GM13976 (cell line): ENCODE measurements around the gene GNRH2.
A peak's percentile ranks its signal among the peaks of the same experiment; 100 is the strongest.
"Not testable (repeated sequence)": the region's sequence is repeated elsewhere in the genome, so short reads cannot be mapped to it uniquely, and the experiment has no call there.

ENCODE experiments used
- DNase-seq: peaks from one replicate; pipeline ENCODE4 v3.0.0; 2012; ENCODE audit warnings: low spot score
- in situ Hi-C: fragments of 300-500 bp; cut with MboI; formaldehyde crosslinking; loops from one replicate; pipeline ENCODE4 v1.12.0; 2022; ENCODE audit warnings: low sequenced_read_pairs, mixed read lengths, inconsistent platforms; ENCODE audit not compliant: unreplicated experiment
- TF ChIP-seq, protein P1 (sequence below): IDR thresholded peaks from 2 replicates; pipeline ENCODE4 v1.5.1; 2012; ENCODE audit warnings: borderline replicate concordance, mild to moderate bottlenecking; ENCODE audit not compliant: insufficient read depth; ENCODE audit errors: extremely low read depth, missing control alignments, control extremely low read depth

Gene GNRH2

DNA sequence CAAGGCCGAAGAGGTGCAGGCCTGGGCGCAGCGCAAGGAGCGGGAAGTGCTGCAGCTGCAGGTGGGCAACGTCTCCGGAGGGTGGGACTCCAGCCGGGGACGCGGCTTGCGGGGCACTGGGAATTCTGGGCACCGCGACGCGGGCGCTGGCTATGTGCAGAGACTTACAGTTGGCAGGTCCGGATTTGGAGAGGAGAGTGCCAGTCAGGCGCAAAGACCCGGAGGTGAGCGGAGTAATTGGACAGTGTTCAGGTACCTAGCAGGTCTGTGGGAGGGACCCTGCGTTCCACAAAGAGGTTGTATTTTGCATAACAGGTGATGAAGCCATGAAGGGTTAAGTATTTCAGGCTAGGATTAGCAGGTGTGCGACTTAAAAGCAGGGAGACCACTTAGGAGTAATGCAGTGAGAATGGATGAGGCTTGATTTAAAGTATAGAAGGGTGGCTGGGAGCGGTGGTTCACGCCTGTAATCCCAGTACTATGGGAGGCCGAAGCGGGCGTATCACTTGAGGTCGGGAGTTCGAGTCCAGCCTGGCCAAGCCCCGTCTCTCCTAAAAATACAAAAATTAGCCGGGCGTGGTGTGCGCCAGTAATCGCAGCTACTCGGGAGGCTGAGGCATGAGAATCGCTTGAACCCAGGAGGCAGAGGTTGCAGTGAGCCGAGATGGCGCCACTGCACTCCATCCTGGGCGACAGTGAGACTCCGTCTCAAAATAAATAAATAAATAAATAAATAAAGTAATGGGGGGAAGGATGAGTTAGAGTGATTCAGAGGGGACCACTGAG lies 3.4 kb downstream of the GNRH2 start:
- TF ChIP-seq, protein P1, sequence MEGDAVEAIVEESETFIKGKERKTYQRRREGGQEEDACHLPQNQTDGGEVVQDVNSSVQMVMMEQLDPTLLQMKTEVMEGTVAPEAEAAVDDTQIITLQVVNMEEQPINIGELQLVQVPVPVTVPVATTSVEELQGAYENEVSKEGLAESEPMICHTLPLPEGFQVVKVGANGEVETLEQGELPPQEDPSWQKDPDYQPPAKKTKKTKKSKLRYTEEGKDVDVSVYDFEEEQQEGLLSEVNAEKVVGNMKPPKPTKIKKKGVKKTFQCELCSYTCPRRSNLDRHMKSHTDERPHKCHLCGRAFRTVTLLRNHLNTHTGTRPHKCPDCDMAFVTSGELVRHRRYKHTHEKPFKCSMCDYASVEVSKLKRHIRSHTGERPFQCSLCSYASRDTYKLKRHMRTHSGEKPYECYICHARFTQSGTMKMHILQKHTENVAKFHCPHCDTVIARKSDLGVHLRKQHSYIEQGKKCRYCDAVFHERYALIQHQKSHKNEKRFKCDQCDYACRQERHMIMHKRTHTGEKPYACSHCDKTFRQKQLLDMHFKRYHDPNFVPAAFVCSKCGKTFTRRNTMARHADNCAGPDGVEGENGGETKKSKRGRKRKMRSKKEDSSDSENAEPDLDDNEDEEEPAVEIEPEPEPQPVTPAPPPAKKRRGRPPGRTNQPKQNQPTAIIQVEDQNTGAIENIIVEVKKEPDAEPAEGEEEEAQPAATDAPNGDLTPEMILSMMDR: no peak
- in situ Hi-C loops: no loop called here
- peak; percentile 50 for DNase-seq

DNA sequence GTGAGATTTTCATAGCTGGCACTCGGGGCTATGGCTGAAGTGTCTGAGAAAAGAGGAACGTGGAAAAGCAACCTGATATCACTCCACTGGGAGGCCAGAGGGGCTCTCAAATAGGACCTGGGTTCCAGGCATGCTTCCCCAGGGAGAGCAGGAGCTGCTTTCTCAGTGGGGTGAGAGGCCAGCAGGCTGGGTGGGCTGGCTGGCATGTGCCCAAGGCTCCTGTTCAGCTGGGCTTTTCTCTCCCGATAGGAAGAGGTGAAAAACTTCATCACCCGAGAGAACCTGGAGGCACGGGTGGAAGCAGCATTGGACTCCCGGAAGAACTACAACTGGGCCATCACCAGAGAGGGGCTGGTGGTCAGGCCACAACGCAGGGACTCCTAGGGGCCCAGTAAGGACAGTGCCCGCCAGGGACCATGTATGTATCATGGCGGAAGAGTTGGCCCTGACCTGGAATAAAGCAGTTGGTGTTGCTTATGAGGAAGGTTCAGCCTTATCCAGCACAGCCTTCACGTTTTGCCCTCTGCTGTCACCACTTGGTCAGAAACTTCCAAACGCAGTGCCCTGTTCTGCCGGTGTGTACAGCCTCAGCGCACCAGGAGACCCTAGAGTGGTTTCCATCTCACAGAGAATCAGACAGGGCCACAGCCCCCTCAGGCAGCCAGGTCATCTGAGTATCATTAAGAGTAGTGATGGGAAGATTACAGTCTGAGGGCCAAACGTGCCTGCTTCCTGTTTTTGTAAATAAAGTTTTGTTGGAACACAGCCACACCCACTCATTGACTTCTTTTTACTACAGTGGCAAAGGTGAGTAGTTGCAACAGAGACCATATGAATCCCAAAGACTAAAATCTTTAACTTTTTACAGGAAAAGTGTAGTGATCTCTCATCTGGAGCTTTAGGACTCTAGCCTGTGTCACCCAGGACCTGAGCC lies 4.3 kb downstream of the GNRH2 start:
- in situ Hi-C loops: no loop called here
- no peak for DNase-seq
- TF ChIP-seq, protein P1: no peak

DNA sequence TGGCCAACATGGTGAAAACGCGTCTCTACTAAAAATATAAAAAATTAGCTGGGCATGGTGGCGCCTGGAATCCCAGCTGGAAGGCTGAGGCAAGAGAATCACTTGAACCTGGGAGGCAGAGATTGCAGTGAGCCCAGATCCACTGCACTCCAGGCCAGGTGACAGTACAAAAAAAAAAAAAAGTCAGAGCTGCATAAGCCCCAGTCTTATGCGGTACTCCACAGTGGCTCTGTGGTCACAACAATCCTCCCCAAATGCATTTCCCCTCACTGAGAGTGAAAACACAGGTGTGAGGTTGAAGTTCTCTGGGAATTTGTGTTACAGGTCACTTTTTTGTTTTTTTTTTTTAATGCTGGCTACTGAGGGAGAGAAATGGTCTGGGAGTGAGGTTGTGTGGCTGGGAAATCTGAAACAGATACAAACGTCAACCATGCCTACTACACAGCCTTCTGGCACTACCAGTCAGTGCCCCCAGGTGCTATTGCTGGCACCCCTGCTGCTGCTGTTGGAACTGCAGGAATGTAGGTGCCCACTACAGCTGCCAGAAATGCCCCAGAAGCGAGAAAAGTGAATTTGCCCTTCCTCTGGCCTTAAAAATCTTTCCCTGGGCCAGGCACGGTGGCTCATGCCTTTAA lies 8.1 kb downstream of the GNRH2 start:
- TF ChIP-seq, protein P1: no peak
- in situ Hi-C loops: no loop called here
- no peak for DNase-seq

DNA sequence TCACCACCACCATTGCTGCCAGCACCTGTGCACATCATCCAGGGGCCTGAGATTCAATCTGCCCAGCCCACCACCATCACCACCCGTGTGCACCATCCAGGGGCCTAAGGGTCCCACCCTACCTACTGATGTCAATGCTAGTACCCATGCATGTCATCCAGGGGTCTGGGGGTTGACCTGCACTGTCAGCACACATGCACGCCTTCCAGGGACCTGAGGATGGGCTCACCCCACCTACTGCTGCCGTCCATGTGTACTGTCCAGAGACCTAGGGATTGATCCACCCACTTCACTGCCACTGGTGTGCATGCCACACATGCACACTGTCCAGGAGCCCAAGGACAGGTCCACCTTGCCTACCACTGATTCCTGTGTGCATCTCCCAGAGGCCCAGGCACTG lies 16.1 kb downstream of the GNRH2 start:
- in situ Hi-C loops: no loop called here
- TF ChIP-seq, protein P1: no peak
- no peak for DNase-seq

DNA sequence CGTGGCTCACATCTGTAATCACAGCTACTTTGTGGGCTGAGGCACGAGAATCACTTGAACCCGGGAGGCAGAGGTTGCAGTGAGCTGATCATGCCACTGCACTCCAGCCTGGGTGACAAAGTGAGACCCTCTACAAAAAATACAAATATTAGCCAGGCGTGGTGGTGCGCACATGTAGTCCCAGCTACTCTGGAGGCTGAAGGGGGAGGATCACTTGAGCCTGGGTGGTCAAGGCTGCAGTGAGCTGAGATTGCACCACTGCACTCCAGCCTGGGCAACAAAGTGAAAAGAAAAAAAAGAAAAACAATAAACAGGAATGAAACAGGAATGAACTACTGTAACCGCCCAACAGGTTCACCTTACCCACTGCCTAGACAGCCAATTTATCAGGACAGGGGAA lies 20.7 kb downstream of the GNRH2 start:
- in situ Hi-C loops: not testable (repeated sequence)

DNA sequence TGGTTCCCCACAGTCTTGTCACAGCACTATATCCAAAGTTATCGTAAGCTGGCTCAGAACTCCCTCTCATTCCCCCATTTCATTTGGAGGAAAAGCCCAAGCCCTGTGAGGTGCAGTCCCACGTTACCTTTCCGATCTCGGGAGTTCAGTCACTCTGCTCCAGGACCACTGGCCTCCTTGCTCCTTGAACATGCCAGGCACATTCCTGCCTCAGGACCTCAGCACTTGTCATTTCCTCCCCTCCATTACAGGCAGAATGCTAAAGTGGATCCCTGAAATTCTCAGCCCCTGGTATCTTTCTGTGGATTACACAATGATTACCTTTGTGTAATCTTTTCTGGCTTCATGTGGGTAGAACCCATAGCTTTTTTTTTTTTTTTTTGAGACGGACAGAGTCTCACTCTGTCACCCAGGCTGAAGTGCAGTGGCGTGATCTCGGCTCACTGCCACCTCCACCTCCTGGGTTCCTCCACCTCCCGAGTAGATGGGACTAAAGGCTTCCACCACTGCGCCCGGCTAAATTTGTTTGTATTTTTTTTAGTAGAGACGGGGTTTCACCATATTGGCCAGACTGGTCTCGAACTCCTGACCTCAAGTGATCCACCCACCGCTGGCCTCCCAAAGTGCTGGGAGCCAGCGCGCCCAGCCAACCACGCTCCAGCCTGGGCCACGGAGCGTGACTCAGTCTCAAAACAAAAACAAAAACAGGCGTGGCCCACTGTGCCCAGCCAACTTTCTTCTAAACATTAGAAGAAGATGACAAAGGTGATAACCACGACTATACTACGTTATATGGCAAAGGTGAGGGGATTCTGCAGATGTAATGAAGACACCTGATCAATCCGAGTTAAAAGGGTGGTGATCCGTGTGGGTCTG lies 24.0 kb downstream of the GNRH2 start:
- TF ChIP-seq, protein P1: no peak
- DNase-seq: no peak
- in situ Hi-C loops: no loop called here

More for the DNA sequence above, 20.7 kb downstream of the GNRH2 start:
- not testable (repeated sequence) for DNase-seq
